SK-N-SH treated with all-trans-retinoic acid at 6 μM for 48 hours (cell line): ENCODE results near the gene ERVMER34-1.

ENCODE experiments used
- ATAC-seq: fragments of 200-7000 bp; cut with Tn5 transposase; 3 replicates; pipeline ENCODE4 v1.9.1; 2020; ENCODE audit warnings: mild to moderate bottlenecking, moderate library complexity
- BACH2 ChIP-seq: fragments of 250-450 bp; sonication (Bioruptor Pico); IDR thresholded peaks from 2 replicates; pipeline ENCODE4 v1.9.0; 2021; ENCODE audit warnings: mild to moderate bottlenecking, borderline replicate concordance
- CSDC2 ChIP-seq: fragments of 250-450 bp; sonication (Bioruptor Pico); IDR thresholded peaks from 2 replicates; pipeline ENCODE4 v1.5.0; 2020; ENCODE audit warnings: mild to moderate bottlenecking, moderate library complexity
- ESRRG ChIP-seq: fragments of 250-450 bp; sonication (Bioruptor Pico); IDR thresholded peaks from 2 replicates; pipeline ENCODE4 v1.6.1; 2021; ENCODE audit warnings: mild to moderate bottlenecking
- GLIS3 ChIP-seq: fragments of 250-450 bp; sonication (Bioruptor Pico); IDR thresholded peaks from 2 replicates; pipeline ENCODE4 v1.5.0; 2020; ENCODE audit warnings: mild to moderate bottlenecking, moderate library complexity
- ISL1 ChIP-seq: fragments of 250-450 bp; sonication (Bioruptor Pico); IDR thresholded peaks from 2 replicates; pipeline ENCODE4 v2.1.2; 2022; ENCODE audit warnings: mild to moderate bottlenecking, moderate library complexity
- OSR1 ChIP-seq: fragments of 250-450 bp; sonication (Bioruptor Pico); IDR thresholded peaks from 2 replicates; pipeline ENCODE4 v1.8.0; 2022; ENCODE audit warnings: moderate library complexity, mild to moderate bottlenecking, inconsistent platforms
- PPARA ChIP-seq: fragments of 250-450 bp; sonication (Bioruptor Pico); IDR thresholded peaks from 2 replicates; pipeline ENCODE4 v1.5.0; 2020; ENCODE audit warnings: mild to moderate bottlenecking, borderline replicate concordance
- RARB ChIP-seq: fragments of 250-450 bp; sonication (Bioruptor Pico); IDR thresholded peaks from 2 replicates; pipeline ENCODE4 v1.8.0; 2021; ENCODE audit warnings: mild to moderate bottlenecking, moderate library complexity
- SNAI2 ChIP-seq: fragments of 250-450 bp; sonication (Bioruptor Pico); IDR thresholded peaks from 2 replicates; pipeline ENCODE4 v1.5.0; 2020; ENCODE audit warnings: mild to moderate bottlenecking, moderate library complexity
- TCF4 ChIP-seq: fragments of 250-450 bp; sonication (Bioruptor Pico); IDR thresholded peaks from 2 replicates; pipeline ENCODE4 v1.8.0; 2021; ENCODE audit warnings: mild to moderate bottlenecking, moderate library complexity, borderline replicate concordance
- TOX ChIP-seq: fragments of 250-450 bp; sonication (Bioruptor Pico); IDR thresholded peaks from 2 replicates; pipeline ENCODE4 v1.8.0; 2021; ENCODE audit warnings: mild to moderate bottlenecking, moderate library complexity, borderline replicate concordance
- ZC3H10 ChIP-seq: fragments of 250-450 bp; sonication (Bioruptor Pico); IDR thresholded peaks from 2 replicates; pipeline ENCODE4 v1.5.1; 2021; ENCODE audit warnings: mild to moderate bottlenecking, moderate library complexity
- ZFP3 ChIP-seq: fragments of 250-450 bp; sonication (Bioruptor Pico); IDR thresholded peaks from 2 replicates; pipeline ENCODE4 v1.5.0; 2020; ENCODE audit warnings: mild to moderate bottlenecking, moderate library complexity
- ZFP30 ChIP-seq: fragments of 450-650 bp; formaldehyde crosslinking; IDR thresholded peaks from 2 replicates; pipeline ENCODE4 v1.5.0; 2022; ENCODE audit warnings: mild to moderate bottlenecking, moderate library complexity
- ZNF565 ChIP-seq: fragments of 450-650 bp; formaldehyde crosslinking; conservative IDR thresholded peaks from 2 replicates; pipeline ENCODE4 v1.5.0; 2020; ENCODE audit warnings: low read depth, mild to moderate bottlenecking, moderate library complexity
- ZNF70 ChIP-seq: fragments of 450-650 bp; formaldehyde crosslinking; IDR thresholded peaks from 2 replicates; pipeline ENCODE4 v1.5.0; 2020; ENCODE audit warnings: mild to moderate bottlenecking, moderate library complexity
- ZNF8 ChIP-seq: fragments of 450-650 bp; formaldehyde crosslinking; IDR thresholded peaks from 2 replicates; pipeline ENCODE4 v1.5.0; 2020; ENCODE audit warnings: mild to moderate bottlenecking, moderate library complexity
- TF ChIP-seq, protein P1 (sequence below): fragments of 250-450 bp; sonication (Bioruptor Pico); IDR thresholded peaks from 2 replicates; pipeline ENCODE4 v1.5.0; 2020; ENCODE audit warnings: mild to moderate bottlenecking, moderate library complexity
- TF ChIP-seq, protein P2 (sequence below): fragments of 250-450 bp; sonication (Bioruptor Pico); IDR thresholded peaks from 2 replicates; pipeline ENCODE4 v1.5.1; 2021; ENCODE audit warnings: mild to moderate bottlenecking, moderate library complexity
- TF ChIP-seq, protein P3 (sequence below): fragments of 250-450 bp; sonication (Bioruptor Pico); IDR thresholded peaks from 2 replicates; pipeline ENCODE4 v1.8.0; 2021; ENCODE audit warnings: low read depth, mild to moderate bottlenecking, moderate library complexity, borderline replicate concordance
- TF ChIP-seq, protein P4 (sequence below): fragments of 250-450 bp; sonication (Bioruptor Pico); IDR thresholded peaks from 2 replicates; pipeline ENCODE4 v1.5.1; 2020; ENCODE audit warnings: low read depth, mild to moderate bottlenecking, moderate library complexity
- TF ChIP-seq, protein P5 (sequence below): fragments of 250-450 bp; sonication (Bioruptor Pico); IDR thresholded peaks from 2 replicates; pipeline ENCODE4 v1.8.0; 2020; ENCODE audit warnings: mild to moderate bottlenecking, moderate library complexity, borderline replicate concordance

Gene ERVMER34-1

DNA sequence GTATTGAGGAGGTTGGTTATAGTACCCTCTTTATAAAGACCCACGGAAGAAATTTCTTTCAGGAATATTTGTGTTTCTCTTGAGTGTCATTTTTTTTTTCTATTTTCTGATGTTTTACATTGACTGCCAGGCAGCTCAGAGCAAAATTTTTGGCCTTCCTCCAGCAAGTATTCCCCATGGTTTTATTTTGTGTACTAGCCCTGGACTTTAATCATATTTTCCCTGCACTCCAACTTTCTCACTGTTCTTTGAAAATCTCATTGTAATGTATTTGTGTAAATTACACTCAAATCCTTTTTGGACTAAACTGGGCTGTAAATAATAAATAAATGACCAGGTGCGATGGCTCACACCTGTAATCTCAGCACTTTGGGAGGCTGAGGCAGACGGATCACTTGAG lies 46.6 kb downstream of the ERVMER34-1 start (continued):
- no peak for TF ChIP-seq ZFP30 (CRISPR knock-in tag)

DNA sequence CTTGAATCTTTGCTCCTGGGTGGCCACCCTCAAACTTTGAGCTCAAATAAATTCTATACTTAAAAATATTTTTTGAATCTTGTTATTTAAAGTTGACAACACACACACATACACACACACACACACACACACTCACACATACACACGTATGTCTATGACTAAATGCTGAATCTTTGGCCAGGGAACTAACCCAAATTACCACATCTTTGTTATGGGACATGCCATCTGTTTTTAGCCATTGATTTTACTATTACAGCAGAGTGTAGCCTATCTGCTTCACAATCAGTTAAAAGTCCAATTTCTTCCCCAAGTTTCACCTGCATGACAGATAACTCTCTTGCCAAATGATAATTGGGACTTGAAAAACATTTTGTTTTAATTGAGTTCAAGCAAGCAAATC lies 47.1 kb downstream of the ERVMER34-1 start:
- no peak for ATAC-seq
- TF ChIP-seq ZC3H10 (no peak), GLIS3 (CRISPR knock-in tag) (no peak), CSDC2 (no peak), ZFP30 (CRISPR knock-in tag) (no peak), ESRRG (CRISPR knock-in tag) (no peak), PPARA (CRISPR knock-in tag) (no peak), RARB (CRISPR knock-in tag) (no peak), BACH2 (CRISPR knock-in tag) (no peak), ZNF565 (CRISPR knock-in tag) (no peak), TCF4 (CRISPR knock-in tag) (no peak), TOX (no peak), ISL1 (CRISPR knock-in tag) (no peak)
- TF ChIP-seq, protein P1, sequence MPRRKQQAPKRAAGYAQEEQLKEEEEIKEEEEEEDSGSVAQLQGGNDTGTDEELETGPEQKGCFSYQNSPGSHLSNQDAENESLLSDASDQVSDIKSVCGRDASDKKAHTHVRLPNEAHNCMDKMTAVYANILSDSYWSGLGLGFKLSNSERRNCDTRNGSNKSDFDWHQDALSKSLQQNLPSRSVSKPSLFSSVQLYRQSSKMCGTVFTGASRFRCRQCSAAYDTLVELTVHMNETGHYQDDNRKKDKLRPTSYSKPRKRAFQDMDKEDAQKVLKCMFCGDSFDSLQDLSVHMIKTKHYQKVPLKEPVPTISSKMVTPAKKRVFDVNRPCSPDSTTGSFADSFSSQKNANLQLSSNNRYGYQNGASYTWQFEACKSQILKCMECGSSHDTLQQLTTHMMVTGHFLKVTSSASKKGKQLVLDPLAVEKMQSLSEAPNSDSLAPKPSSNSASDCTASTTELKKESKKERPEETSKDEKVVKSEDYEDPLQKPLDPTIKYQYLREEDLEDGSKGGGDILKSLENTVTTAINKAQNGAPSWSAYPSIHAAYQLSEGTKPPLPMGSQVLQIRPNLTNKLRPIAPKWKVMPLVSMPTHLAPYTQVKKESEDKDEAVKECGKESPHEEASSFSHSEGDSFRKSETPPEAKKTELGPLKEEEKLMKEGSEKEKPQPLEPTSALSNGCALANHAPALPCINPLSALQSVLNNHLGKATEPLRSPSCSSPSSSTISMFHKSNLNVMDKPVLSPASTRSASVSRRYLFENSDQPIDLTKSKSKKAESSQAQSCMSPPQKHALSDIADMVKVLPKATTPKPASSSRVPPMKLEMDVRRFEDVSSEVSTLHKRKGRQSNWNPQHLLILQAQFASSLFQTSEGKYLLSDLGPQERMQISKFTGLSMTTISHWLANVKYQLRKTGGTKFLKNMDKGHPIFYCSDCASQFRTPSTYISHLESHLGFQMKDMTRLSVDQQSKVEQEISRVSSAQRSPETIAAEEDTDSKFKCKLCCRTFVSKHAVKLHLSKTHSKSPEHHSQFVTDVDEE: no peak
- TF ChIP-seq, protein P2, sequence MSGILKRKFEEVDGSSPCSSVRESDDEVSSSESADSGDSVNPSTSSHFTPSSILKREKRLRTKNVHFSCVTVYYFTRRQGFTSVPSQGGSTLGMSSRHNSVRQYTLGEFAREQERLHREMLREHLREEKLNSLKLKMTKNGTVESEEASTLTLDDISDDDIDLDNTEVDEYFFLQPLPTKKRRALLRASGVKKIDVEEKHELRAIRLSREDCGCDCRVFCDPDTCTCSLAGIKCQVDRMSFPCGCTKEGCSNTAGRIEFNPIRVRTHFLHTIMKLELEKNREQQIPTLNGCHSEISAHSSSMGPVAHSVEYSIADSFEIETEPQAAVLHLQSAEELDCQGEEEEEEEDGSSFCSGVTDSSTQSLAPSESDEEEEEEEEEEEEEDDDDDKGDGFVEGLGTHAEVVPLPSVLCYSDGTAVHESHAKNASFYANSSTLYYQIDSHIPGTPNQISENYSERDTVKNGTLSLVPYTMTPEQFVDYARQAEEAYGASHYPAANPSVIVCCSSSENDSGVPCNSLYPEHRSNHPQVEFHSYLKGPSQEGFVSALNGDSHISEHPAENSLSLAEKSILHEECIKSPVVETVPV (CRISPR knock-in tag): no peak
- TF ChIP-seq, protein P3, sequence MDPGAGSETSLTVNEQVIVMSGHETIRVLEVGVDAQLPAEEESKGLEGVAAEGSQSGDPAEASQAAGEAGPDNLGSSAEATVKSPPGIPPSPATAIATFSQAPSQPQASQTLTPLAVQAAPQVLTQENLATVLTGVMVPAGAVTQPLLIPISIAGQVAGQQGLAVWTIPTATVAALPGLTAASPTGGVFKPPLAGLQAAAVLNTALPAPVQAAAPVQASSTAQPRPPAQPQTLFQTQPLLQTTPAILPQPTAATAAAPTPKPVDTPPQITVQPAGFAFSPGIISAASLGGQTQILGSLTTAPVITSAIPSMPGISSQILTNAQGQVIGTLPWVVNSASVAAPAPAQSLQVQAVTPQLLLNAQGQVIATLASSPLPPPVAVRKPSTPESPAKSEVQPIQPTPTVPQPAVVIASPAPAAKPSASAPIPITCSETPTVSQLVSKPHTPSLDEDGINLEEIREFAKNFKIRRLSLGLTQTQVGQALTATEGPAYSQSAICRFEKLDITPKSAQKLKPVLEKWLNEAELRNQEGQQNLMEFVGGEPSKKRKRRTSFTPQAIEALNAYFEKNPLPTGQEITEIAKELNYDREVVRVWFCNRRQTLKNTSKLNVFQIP (CRISPR knock-in tag): no peak
- TF ChIP-seq, protein P4, sequence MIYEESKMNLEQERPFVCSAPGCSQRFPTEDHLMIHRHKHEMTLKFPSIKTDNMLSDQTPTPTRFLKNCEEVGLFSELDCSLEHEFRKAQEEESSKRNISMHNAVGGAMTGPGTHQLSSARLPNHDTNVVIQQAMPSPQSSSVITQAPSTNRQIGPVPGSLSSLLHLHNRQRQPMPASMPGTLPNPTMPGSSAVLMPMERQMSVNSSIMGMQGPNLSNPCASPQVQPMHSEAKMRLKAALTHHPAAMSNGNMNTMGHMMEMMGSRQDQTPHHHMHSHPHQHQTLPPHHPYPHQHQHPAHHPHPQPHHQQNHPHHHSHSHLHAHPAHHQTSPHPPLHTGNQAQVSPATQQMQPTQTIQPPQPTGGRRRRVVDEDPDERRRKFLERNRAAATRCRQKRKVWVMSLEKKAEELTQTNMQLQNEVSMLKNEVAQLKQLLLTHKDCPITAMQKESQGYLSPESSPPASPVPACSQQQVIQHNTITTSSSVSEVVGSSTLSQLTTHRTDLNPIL (CRISPR knock-in tag): no peak
- TF ChIP-seq, protein P5, sequence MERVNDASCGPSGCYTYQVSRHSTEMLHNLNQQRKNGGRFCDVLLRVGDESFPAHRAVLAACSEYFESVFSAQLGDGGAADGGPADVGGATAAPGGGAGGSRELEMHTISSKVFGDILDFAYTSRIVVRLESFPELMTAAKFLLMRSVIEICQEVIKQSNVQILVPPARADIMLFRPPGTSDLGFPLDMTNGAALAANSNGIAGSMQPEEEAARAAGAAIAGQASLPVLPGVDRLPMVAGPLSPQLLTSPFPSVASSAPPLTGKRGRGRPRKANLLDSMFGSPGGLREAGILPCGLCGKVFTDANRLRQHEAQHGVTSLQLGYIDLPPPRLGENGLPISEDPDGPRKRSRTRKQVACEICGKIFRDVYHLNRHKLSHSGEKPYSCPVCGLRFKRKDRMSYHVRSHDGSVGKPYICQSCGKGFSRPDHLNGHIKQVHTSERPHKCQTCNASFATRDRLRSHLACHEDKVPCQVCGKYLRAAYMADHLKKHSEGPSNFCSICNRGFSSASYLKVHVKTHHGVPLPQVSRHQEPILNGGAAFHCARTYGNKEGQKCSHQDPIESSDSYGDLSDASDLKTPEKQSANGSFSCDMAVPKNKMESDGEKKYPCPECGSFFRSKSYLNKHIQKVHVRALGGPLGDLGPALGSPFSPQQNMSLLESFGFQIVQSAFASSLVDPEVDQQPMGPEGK (CRISPR knock-in tag): no peak

DNA sequence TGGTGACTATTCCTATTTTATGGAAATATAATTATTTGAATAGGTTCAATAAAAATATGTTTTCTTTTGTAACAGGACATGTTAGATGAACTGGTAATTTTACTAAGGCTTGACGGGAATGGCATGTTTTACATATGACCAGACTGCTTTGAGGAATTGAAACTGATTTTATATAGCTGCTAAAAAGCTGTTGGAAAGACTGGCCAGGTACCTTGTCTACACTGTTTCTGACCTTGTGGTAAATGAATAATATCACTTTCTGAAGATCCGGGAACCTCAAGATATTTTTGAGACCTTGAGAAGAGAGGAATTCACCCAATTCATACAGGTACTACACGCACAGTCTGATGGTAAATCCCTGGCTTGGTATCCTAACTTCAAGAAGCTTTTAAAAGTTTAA lies 50.0 kb downstream of the ERVMER34-1 start:
- no peak for ATAC-seq
- TF ChIP-seq ZNF70 (no peak), ZNF8 (CRISPR knock-in tag) (no peak), ISL1 (CRISPR knock-in tag) (no peak), BACH2 (CRISPR knock-in tag) (no peak), ZFP3 (CRISPR knock-in tag) (no peak), OSR1 (CRISPR knock-in tag) (no peak), SNAI2 (no peak), CSDC2 (no peak), ZFP30 (CRISPR knock-in tag) (no peak), ESRRG (CRISPR knock-in tag) (no peak), TOX (no peak)
- TF ChIP-seq, protein P2 (CRISPR knock-in tag): no peak
- TF ChIP-seq, protein P4 (CRISPR knock-in tag): no peak
- TF ChIP-seq, protein P5 (CRISPR knock-in tag): no peak
